ENCODE measurements around the gene ALDH1A1.

The ALDH1A1 gene

GRCh38 chr9:72915659-72916058, 37.2 kb downstream of the ALDH1A1 start:
- no peak for ATAC-seq
- TF ChIP-seq GLIS3 (CRISPR knock-in tag; IDR thresholded peaks at IDR 0.05) (no peak), POU6F1 (CRISPR knock-in tag; IDR thresholded peaks at IDR 0.05; ENCODE audit: borderline replicate concordance, low read depth) (no peak)

DNA sequence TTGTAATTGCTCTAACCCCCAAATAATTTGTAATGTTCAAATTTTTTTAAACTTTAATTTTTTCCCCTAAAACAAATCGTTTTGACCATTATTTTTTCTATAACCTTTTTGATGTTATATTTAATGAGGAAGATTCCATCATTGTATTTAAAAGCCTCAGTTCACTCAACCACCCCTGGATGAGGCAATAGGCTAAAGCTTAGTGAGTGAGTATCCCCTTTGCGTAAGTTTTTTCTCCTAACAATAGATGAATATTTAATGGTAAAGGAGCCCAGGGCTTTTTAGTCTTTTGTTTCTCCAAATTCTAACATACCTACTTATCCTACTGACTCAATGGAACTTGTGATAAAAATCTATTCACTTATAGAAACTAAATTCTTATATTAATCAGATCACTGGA, 38.1 kb downstream of the ALDH1A1 start:
- no peak for TF ChIP-seq TOX (CRISPR knock-in tag; IDR thresholded peaks at IDR 0.05; ENCODE audit: borderline replicate concordance)
- no peak for TF ChIP-seq CREB5 (CRISPR knock-in tag; IDR thresholded peaks at IDR 0.05; ENCODE audit: low read depth)
- no peak for TF ChIP-seq GLIS3 (CRISPR knock-in tag; IDR thresholded peaks at IDR 0.05)
- TF ChIP-seq POU6F1 (CRISPR knock-in tag; IDR thresholded peaks at IDR 0.05; ENCODE audit: borderline replicate concordance, low read depth), result no peak
- TF ChIP-seq ZNF70 (CRISPR knock-in tag; IDR thresholded peaks at IDR 0.05), result no peak
- no peak for TF ChIP-seq SNAI2 (CRISPR knock-in tag; IDR thresholded peaks at IDR 0.05)
- TF ChIP-seq ZNF8 (CRISPR knock-in tag; IDR thresholded peaks at IDR 0.05), result no peak
- no peak for TF ChIP-seq PPARA (CRISPR knock-in tag; IDR thresholded peaks at IDR 0.05; ENCODE audit: borderline replicate concordance)
- TF ChIP-seq, protein P1, sequence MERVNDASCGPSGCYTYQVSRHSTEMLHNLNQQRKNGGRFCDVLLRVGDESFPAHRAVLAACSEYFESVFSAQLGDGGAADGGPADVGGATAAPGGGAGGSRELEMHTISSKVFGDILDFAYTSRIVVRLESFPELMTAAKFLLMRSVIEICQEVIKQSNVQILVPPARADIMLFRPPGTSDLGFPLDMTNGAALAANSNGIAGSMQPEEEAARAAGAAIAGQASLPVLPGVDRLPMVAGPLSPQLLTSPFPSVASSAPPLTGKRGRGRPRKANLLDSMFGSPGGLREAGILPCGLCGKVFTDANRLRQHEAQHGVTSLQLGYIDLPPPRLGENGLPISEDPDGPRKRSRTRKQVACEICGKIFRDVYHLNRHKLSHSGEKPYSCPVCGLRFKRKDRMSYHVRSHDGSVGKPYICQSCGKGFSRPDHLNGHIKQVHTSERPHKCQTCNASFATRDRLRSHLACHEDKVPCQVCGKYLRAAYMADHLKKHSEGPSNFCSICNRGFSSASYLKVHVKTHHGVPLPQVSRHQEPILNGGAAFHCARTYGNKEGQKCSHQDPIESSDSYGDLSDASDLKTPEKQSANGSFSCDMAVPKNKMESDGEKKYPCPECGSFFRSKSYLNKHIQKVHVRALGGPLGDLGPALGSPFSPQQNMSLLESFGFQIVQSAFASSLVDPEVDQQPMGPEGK (CRISPR knock-in tag; IDR thresholded peaks at IDR 0.05; ENCODE audit: borderline replicate concordance), result no peak
- ATAC-seq, result no peak

- ATAC-seq, result no peak
- no peak for TF ChIP-seq ESRRG (CRISPR knock-in tag; IDR thresholded peaks at IDR 0.05)
- no peak for TF ChIP-seq BACH2 (CRISPR knock-in tag; IDR thresholded peaks at IDR 0.05; ENCODE audit: borderline replicate concordance)
- no peak for TF ChIP-seq ZFP30 (CRISPR knock-in tag; IDR thresholded peaks at IDR 0.05)
- TF ChIP-seq, protein P1 (CRISPR knock-in tag; IDR thresholded peaks at IDR 0.05; ENCODE audit: borderline replicate concordance), result no peak
- no peak for TF ChIP-seq TSHZ2 (CRISPR knock-in tag; IDR thresholded peaks at IDR 0.05)
- TF ChIP-seq POU6F1 (CRISPR knock-in tag; IDR thresholded peaks at IDR 0.05; ENCODE audit: borderline replicate concordance, low read depth), result no peak
- no peak for TF ChIP-seq PPARA (CRISPR knock-in tag; IDR thresholded peaks at IDR 0.05; ENCODE audit: borderline replicate concordance)
- TF ChIP-seq ZC3H10 (CRISPR knock-in tag; IDR thresholded peaks at IDR 0.05), result no peak
- TF ChIP-seq, protein P2, sequence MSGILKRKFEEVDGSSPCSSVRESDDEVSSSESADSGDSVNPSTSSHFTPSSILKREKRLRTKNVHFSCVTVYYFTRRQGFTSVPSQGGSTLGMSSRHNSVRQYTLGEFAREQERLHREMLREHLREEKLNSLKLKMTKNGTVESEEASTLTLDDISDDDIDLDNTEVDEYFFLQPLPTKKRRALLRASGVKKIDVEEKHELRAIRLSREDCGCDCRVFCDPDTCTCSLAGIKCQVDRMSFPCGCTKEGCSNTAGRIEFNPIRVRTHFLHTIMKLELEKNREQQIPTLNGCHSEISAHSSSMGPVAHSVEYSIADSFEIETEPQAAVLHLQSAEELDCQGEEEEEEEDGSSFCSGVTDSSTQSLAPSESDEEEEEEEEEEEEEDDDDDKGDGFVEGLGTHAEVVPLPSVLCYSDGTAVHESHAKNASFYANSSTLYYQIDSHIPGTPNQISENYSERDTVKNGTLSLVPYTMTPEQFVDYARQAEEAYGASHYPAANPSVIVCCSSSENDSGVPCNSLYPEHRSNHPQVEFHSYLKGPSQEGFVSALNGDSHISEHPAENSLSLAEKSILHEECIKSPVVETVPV (CRISPR knock-in tag; IDR thresholded peaks at IDR 0.05), result no peak
- TF ChIP-seq TOX (CRISPR knock-in tag; IDR thresholded peaks at IDR 0.05; ENCODE audit: borderline replicate concordance), result no peak
- no peak for TF ChIP-seq ISL1 (CRISPR knock-in tag; IDR thresholded peaks at IDR 0.05)
- TF ChIP-seq SNAI2 (CRISPR knock-in tag; IDR thresholded peaks at IDR 0.05), result no peak
- no peak for TF ChIP-seq OSR1 (CRISPR knock-in tag; IDR thresholded peaks at IDR 0.05)
- no peak for TF ChIP-seq CSDC2 (CRISPR knock-in tag; IDR thresholded peaks at IDR 0.05)
- TF ChIP-seq ZNF8 (CRISPR knock-in tag; IDR thresholded peaks at IDR 0.05), result no peak
- TF ChIP-seq GLIS3 (CRISPR knock-in tag; IDR thresholded peaks at IDR 0.05), result no peak
- TF ChIP-seq TCF4 (CRISPR knock-in tag; IDR thresholded peaks at IDR 0.05; ENCODE audit: borderline replicate concordance), result no peak
- TF ChIP-seq ARNTL (CRISPR knock-in tag; IDR thresholded peaks at IDR 0.05; ENCODE audit: borderline replicate concordance, low read depth), result no peak
These were observed 39.4 kb downstream of the ALDH1A1 start for GRCh38 chr9:72913382-72914009.
